Myocyte (in vitro differentiated cells): ENCODE measurements around the gene MLST8. TPM values are rescaled to one million over a fixed set of nuclear protein-coding genes. Genes with fewer than 3 reads are reported as not detected.
A peak's percentile ranks its signal among the peaks of the same experiment; 100 is the strongest.
"Not testable (repeated sequence)": the region's sequence is repeated elsewhere in the genome, so short reads cannot be mapped to it uniquely, and the experiment has no call there.

Experiments
- DNase-seq: peaks from one replicate; pipeline ENCODE4 v3.0.0-alpha.2; 2012; ENCODE audit warnings: low read depth
- total RNA-seq: library from RNA; depleted of rRNA; stranded (reverse); fragments of >200 nt; gene quantifications from 2 replicates; pipeline ENCODE4 v1.2.3, GENCODE V29; 2014

MLST8 gene
- total RNA-seq, 1 donor from 2014 or later, result 46.9 TPM

DNA sequence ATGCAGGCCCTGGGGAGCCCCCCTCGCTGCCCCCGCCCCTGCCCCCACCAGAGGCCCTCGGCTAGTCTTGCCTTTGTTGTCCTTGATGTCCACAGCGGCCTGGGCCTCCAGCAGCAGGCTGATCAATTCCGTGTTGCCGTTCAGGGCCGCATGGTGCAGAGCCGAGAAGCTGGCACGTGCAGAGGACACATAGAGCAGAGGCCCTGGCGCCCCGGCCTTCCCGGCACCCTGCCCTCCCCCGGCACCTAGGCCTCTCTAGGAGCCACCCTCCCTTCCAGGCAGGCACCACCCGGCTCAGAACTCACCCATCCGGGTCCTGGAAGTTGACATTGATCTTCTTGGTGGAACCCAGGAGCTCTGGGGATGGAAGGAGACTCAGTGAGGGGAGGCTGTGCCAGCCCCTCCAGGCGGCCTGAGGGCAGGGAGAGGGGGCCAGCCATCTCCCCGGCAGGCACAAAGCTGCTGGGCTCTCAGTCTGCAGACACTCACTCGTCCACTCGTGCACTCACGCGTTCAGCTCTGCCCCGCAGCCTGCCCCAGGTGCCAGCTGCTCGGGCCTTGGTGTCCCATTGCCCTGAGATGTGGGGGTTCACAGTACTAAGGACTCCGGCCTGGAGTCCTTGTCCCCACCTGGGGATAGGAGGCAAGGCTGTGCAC, 15.1 kb upstream of the MLST8 start:
- DNase-seq, result no peak

DNA sequence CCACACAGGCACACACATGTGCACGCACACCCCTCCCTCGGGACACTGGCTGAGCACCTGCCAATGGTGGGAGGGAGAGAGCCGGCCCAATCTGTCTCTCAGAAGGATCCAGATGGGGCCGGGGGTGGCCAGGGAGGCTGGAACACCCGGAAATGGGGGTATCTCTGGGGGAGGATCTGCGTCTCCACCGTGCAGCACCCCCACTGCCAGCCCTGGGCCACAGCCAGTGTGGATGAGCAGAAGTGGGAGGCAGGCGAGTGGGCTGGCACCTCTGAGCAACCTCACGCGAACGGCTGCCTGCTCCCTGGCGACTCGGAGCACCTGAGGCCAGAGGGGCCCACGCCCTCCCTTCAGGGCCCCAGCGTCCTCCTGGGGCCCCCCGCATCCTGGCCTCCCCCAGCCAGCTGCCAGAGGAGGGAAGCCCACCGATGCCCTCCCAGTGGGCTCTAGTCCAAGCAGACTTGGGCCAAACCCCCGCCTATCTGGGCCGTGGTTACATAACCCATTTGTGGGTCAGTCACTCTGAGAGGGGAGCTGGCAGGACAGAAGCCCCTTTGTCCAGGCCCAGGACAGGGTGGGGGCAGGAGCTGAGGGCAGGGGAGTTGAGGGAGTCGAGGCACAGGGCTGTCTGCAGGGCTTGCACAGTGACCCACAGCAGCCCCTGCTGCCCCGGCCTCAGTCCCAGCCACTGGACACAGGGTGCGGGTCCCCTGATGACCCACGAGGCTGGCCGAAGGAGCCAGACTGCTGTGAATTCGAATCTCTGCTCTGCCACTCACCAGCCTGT, 14.4 kb upstream of the MLST8 start:
- no peak for DNase-seq

DNA sequence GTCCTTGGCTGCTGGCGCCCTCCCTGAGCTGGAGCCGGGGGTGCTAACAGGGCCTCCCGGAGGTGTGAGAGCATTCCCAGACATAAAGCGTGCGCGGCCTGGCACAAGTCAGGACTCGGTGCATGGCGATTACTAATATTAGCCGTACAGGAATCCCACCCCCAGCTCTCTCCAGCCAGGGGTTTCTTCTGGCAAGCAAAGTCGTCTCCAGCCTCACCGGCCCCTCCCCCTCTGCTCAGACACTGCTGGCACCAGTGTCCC, 13.9 kb upstream of the MLST8 start:
- no peak for DNase-seq

DNA sequence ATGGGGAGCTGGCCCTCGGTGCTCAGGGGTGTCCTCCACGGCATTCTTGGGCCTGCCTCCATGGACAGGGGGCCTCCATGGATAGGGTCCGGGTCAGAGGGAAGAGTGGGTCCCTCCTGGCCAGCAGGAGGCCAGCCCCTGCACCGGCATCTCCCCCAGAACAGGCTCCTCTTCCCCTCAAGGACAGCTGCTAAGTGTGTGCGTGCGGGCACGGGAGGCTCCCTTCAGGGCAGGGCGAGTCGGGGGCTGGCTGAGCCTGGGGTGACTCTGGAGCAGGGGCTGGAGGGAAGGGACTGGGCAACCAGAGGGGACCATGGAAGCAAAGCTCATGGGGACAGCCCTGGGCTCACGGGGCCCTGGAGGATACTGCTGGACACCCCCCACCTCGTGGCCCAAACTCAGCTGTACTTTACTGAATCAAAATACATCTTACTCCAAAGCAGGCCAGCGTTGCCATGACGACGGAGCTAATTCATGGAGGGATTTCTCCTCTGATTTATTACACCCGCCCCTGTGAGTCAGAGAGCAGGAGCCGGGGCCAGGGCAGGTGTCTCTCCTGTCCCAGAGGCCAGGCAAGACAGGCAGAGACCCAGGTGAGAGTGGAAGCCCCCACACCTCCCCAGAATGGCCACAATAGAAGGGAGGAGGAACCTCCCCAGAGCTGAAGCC, 11.0 kb upstream of the MLST8 start:
- DNase-seq, result no peak

DNA sequence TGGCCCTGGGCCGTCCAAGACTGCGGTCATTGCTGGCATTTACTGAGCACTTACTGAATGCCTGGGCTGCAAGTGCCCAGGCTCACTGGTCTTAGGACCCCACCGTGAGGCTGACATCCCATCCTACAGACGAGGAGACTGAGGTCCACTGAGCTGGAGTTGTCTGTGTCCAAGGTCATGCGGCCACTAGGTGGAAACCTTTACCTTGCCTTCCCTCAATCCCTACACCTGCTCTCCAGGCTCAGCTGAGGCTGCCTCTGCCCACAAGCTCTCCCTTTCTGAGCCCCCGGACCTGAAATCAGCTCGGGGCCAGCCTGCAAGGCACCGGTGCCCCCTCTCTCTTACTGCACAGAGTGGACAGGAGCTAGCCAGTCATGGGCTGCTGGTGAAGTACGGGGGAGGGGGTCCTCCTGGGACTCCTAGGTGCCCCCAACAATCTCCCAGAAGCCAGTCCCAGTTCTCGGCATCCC, 10.4 kb upstream of the MLST8 start:
- peak; percentile 42 for DNase-seq

DNA sequence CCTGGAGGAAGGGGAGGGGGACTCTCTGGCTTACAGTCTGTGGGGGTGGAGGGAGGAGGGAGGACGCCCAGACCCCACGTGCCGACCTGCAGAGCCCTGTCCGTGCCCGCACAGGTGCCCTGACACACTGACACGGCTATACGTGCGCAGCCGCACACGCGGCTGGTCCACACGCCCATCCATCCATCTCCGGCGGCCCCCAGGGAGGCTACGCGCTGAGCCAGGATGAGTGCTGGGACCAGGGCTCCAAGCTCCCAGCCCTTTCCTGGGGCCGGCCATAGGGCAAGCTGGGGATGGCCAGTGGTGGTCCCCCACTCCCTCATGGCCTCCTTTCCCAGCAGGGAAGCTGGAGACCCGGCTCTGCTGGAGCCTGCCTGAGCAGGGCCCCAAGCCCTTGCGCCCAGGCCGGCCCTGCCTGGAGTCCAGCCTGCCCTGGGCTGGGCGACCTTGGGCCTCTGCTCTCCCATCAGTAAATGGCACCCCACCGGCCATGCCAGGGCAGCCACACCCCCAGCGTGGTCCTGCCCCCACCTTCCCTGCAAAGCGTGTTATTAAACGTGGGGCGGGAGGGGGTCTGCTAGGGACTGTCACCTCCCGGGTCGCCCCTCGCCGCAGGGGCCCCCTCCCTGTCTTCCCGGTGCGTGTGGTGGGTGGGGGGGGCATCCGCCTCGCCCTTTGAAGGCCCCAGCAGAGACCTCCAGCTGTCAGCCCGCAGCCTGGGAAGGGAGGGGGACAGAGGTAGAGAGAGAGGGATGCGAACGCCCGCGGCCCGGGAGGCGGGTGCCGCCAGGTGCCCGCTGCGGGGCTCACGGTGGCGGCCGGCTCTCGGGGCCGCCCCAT, 9.7 kb upstream of the MLST8 start:
- no peak for DNase-seq

DNA sequence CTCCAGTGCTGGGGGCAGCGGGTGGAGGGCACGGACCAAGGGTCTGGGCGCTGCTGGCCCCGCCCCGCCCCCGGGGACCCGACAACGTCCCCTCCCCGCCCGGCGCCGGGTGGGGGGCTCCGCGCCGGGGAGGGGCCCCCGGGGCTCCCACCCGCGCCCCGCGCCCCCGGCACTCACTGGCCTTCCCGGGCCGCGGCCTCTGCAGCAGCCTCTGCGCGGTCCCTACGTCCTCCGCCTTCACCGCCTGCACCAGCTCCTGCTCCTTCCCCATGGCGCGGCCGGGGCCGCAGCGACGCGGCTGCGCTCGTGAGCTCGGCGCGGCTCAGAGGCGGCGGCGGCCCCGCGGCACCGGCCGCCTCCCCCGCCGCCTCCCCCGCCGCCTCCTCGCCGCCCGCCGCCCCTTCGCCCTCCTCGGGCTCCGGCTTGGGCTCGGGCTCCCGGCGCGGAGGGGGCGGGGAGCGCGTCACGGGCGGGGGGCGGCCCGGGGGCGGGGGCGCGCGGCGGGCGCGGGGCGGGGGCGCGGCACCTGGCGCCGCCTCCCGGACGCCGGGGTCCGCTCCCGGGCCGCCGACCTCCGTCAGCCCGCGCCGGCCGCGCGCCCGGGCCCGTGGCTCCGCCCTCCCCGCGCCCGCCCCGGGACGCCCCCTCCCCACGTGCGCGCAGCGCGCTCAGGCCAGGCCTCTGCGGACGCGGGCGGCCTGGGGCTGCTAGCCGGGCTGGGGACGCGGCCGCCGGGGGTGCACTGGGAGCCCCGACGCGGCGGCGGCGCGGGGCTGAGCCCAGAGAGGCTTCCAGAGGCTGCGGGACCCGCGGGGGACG, 8.9 kb upstream of the MLST8 start, which contains the start of gene CASKIN1:
Gene CASKIN1, minus strand, starts transcription at position 444 of the 819 bp plus-strand sequence. Its CDS starts 173 bp downstream, at position 271.
- peak; percentile 31 for DNase-seq

DNA sequence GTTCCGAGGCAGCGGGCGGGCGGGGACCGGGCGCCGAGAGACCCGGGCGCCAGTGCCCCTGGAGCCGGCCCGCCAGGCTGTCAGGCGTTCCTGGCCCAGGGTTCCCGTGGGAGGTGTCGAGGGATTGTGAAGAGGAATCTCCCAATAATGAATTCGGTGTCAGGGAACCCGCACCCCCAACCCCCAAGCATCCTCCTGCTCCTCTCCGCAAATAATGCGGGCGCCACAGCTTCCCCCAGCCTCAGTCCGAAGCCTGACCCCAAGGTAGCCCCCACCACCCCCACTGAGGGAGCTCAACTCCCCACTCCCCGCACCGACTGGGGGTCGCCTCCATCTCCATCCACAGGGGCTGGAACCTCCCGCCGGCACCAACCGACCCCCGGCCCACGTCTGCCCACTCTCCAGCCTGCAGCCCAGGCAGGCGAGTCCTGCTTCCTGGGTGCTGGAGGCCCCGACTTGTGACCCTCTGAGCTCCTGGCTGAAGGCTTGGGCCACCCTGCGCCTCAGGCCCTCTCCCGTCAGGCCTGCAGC, 8.2 kb upstream of the MLST8 start:
- no peak for DNase-seq

DNA sequence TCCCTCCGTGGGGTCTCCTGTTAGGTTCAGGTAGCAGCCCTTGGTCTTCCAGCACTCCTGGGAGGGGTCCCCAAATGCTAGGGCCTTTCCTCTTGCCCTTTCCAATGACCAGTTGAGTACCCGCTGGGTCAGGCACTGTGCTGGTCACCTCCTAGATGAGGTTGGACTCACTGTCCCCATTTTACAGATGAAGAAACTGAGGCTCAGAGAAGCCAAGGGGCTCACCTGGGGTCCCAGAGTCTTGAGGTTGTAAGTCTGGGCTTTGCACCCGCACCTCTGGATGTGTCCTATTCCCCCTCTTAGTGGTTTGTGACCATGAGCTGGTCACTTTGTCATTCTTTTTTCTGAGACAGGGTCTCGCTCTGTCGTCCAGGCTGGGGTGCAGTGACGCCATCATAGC, 7.5 kb upstream of the MLST8 start:
- no peak for DNase-seq

DNA sequence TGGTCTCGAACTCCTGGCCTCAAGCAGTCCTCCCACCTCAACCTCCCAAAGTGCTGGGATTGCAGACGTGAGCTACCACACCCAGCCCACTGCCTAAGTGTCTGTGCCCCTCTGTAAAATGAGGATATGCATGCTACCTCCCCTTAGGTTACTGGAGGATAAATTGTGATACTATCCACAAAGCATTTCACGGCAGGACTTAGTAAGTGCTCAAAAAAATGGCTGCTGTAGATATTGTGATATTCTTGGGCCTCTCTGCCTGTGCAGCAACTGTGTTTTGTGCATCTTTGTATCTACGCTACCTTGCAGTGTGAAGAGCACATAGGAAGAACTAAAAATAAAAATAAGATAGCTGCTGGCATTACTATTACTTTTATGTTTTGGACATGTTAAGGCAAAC, 7.0 kb upstream of the MLST8 start:
- no peak for DNase-seq

DNA sequence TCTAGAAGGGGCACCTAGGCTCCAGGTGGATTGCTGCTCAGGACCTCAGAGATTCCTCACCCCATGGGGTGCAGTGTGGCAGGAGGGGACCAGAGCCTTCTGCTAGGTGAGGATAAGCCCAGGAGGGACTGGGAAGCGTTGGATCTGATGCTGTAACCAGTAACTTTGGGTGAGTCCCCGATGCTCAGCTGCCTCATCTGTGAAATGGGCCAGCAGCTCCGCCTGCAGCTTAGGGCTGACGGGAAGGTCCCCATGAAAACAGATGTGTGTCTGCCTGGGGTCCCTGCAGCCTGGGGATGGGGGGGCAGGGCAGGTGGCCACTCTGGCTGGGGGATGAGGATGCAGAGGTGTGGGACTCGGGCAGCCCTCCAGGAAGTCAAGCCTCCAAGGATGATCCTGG, 6.2 kb upstream of the MLST8 start:
- DNase-seq, result no peak

DNA sequence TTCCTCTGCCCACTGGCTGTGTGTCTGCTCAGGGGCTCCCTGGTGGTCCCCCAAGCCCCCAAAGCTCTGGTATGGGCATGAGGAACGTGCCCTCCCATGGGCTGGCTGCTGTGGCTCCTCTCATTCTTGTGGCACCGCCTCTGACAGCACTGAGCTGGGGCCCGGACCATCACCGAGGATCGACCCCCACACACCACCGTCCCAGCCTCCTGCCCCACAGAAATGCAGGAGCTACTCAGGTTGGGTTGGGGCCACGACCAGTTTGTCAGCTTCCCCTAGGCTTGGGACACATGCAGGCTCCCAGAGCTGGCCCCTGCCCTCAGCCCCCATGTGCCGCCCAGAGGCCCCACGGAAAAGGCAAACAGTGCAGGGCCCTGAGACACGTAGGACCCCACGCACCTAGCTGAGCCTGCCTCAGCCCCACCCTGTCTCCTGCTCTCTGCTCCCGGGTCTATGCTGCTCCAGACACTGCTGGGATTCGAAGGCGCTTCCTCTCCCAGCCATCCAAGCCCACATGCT, 5.6 kb upstream of the MLST8 start:
- DNase-seq, result no peak

DNA sequence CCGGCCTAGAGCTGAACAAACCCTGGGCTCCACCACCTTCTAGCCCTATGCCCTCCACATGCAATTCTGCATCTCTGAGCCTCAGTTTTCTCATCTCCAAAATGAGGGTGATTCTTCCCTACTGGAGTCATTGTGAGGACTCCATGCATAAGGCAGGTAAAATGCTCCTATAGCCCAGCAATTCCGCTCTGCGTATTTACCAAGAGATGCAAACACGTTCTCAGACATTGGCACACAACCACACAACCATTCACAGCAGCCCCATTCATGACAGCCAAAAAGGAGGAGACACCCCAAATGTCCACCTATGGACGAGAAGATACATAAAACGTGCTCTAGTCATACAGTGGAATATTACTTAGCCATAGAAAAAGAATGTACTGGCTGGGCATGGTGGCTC, 4.9 kb upstream of the MLST8 start:
- DNase-seq, result no peak

DNA sequence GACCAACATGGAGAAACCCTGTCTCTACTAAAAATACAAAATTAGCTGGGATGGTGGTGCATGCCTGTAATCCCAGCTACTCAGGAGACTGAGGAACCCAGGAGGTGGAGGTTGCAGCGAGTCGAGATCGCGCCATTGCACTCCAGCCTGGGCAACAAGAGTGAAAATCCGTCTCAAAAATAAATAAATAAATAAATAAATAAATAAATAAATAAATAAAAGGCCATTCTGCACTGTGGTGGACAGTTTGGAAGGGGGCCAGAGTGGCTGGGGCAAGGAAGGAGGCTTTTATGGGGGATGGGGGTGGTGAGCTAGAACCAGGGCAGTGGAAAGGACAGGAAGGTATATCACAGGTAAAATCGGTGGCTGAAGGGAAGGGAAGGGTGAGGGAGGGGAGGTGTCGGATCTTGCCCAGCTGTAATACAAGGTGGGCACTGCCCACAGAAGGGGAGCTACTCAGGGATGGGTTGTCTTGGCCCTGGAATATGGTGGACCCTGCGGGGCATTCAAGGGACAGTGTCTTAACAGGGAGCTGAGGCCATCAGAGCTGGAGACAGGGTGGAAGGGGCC, 2.0 kb upstream of the MLST8 start:
- DNase-seq, result not testable (repeated sequence)

DNA sequence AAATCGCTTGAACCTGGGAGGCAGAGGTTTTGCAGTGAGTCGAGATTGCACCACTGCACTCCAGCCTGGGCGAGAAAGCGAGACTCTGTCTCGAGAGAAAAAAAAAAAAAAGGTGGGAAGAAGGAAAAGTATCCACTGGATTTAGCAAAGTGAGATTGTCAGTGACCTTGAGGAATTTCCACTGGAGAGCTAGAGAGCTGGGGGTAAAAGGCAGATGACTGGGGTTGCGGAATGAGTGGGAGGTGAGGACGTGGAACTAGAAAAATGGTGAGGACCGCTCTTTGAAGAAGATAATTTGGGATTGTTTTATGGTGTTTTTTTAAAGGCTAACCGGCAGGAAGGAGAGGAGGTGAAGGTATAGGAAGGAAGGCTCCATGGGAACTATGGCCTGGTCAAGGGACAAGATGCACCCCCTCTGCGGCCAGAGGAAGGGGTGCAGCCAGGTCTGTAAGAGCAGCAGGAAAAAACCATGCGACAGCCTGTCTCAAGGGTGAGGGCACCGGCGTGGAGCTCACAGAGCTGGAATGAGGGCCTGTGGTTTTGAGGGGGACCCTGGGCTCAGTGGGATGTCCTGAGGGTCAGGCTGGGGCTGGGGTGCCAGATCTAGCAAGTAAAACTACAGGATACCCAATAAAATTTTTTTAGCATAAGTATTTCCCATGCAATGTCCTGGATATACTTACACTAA, 694 bp upstream of the MLST8 start:
- no peak for DNase-seq

DNA sequence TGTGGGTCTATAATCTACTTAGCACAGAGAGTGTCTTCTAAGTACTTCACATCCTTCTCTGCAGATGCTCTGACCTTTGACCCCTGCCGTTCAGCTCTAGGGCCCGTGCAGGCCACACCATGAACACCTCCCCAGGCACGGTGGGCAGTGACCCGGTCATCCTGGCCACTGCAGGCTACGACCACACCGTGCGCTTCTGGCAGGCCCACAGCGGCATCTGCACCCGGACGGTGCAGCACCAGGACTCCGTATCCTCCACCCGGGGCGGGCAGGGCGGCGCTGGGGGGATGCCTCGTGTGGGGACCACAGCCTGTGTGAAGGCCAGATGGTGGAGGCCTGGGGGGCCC, 686 bp downstream of the MLST8 start:
- DNase-seq, result no peak

DNA sequence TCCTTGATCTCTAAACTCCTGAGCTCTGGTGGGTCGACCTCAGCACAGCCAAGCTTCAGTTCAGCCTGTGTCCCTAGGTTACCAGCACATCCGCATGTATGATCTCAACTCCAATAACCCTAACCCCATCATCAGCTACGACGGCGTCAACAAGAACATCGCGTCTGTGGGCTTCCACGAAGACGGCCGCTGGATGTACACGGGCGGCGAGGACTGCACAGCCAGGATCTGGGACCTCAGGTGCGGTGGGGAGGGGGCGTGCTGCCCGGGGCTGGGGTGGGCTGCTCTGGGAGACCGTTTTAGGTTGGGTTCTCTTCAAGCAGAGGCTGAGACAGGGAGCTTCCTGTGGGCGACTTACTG, 1.1 kb downstream of the MLST8 start:
- DNase-seq, result no peak

DNA sequence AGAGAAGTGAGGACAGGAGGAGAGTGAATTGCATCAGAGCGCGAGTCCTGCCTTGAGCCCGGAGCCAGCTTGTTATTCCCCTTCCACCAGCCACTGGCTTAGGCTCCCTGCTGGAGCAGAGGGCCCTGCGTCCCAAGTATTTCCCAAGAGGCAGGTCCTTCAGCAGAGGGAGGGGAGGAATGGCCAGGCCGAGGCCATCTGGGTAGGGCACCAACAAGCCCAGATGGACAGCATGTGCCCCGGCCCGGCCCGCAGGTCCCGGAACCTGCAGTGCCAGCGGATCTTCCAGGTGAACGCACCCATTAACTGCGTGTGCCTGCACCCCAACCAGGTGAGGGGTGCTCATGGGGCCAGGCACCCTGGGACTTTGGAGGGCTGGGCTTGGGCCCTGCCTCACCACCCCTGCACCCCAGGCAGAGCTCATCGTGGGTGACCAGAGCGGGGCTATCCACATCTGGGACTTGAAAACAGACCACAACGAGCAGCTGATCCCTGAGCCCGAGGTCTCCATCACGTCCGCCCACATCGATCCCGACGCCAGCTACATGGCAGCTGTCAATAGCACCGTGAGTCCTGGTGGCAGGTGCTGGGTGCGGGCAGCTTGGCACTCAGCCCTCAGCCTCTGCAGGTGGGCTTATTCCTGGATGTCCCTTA, 1.7 kb downstream of the MLST8 start:
- DNase-seq, result no peak

DNA sequence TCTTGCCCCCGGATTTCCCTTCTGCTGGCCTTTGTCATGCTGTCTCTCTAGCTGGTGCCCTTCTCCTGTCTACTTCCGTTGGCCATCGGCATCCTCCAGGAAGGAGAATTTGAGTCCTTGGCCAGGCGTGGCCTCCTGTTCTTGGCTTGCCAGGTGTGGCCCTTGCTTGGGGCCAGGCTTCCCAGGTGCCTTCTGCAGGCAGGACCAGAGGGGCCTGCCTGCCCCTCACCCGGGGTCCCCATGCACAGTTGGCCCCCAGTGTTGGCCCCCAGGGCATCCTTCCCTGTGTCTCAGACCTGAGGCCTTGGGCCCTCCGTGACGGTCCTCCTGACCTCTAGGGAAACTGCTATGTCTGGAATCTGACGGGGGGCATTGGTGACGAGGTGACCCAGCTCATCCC, 2.6 kb downstream of the MLST8 start:
- DNase-seq, result no peak
